IPS-18c (cell line): ENCODE results near the gene LCE4A.
"Not testable (repeated sequence)": the region's sequence is repeated elsewhere in the genome, so short reads cannot be mapped to it uniquely, and the experiment has no call there.

Experiments used
- H3K4me3 ChIP-seq: 2 replicates; pipeline ENCODE4 v1.7.0; 2013; ENCODE audit warnings: low read depth, mild to moderate bottlenecking, low read length, moderate library complexity; ENCODE audit not compliant: insufficient read depth
- H3K9me3 ChIP-seq: one replicate; pipeline ENCODE4 v1.6.1; 2013; ENCODE audit warnings: mild to moderate bottlenecking, low read length, moderate library complexity; ENCODE audit not compliant: control insufficient read depth, insufficient read depth

The LCE4A gene, protein sequence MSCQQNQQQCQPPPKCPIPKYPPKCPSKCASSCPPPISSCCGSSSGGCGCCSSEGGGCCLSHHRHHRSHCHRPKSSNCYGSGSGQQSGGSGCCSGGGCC

DNA sequence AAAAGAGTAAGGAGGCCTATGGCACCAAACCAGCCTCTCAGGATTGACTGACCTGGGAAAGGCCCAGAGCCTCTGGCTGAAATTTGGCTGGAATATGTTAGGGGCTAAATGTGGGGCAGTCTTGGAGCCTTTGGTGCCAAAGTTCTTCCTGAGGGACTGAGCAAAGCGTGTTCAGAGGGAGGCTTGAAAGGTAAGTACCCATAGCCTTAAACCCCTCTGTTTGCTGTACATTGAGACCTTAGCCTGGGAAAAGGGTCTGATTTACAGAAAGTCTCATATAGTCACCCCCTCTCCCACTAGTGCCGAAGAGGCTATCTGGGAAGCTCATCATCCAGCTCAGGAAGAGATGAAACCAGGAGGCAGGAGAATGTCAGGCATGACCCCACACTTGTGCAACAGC is at the start of gene LCE4A:
Gene LCE4A (plus strand): TSS at position 301 of the 400 bp plus-strand sequence. CDS start 916 bp downstream, outside the sequence.
- Histone ChIP-seq H3K9me3 (peaks cover 11% of the 10 kb centered on the region), H3K4me3 (no peak within 1 kb of the TSS)

DNA sequence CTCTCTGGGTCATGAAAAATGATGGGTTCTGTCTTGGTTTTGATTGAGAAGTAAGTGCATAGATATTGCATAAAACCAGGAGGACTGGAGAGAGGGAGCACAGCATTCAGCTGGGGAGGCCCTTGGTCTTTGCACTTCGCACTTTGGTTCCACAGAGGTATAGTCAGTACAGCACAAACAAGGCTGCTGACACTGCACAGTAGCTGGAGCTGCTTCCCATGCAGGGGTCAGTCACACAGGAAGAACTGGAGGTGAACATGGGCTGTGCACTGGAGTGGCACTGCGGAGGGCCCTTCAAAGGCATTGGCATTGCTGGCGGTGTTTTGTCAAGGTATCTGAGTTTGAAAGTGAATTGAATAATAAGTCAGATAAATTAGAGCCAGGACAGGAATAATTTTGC is 49.3 kb upstream of the LCE4A start:
- Histone ChIP-seq H3K9me3 (peaks cover 4% of the 10 kb centered on the region), H3K4me3 (no peak overlapping the region)

DNA sequence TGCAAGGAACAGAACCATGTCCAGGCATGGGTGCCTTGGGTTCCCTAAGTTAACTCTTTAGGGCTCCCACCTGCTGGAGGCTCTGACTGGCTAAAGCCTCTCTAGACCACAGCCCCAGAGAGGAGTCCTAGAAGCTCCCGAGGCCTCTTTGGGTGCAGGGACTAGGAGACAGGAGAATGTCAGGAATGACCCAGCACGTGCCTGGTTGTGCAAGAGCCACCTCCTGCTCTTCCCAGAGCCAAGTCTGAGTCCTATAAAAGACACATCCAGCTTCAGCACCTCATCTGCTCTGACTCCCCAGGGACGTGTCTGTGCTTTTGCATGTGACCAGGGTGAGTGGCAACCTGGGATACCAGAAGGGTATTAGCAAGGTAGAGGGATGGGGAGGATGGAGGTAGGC is 44.9 kb upstream of the LCE4A start, which contains the start of gene LCE2D:
Gene LCE2D (plus strand): TSS at position 283 of the 400 bp plus-strand sequence. CDS start 726 bp downstream, outside the sequence.
- no peak within 1 kb of the TSS; the same call in 1 of the 2 replicates for H3K4me3 ChIP-seq
- H3K9me3 ChIP-seq = peaks cover 12% of the 10 kb centered on the region

DNA sequence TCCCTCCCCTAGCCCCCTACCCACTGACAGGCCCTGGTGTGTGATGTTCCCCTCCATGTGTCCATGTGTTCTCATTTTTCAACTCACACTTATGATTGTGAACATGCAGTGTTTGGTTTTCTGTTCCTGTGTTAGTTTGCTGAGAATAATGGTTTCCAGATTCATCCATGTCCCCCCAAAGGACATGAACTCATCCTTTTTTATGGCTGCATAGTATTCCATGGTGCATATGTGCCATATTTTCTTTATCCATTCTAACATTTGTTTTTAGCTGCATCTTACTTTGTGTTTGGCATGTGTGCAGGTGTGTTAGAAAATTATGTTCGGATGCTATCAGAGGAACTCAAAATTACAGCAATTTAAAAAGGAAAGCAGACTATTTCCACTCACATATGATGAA is 41.8 kb upstream of the LCE4A start:
- not testable (repeated sequence) for H3K4me3 ChIP-seq
- peaks cover 12% of the 10 kb centered on the region for H3K9me3 ChIP-seq

DNA sequence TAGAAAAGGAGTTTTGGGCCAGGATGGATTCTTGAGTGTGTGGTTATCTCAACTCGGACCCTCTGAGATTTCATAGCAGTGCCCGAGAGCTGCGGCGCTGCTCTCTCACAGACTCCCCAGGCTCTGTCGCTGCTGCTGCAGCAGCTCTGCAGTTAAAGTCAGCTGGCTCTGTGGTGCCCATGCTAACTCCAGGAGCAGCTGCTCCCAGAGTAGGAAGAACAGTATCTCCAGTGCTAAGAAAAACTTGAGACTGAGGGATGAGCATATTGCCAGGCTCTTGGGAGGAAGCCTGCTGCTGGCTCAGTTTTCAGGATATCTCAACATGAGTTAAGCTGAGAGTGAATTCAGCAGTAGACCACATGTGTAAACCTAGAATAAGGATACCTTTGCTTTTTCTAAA is 40.3 kb upstream of the LCE4A start:
- Histone ChIP-seq H3K4me3 (no peak overlapping the region), H3K9me3 (peaks cover 12% of the 10 kb centered on the region)

DNA sequence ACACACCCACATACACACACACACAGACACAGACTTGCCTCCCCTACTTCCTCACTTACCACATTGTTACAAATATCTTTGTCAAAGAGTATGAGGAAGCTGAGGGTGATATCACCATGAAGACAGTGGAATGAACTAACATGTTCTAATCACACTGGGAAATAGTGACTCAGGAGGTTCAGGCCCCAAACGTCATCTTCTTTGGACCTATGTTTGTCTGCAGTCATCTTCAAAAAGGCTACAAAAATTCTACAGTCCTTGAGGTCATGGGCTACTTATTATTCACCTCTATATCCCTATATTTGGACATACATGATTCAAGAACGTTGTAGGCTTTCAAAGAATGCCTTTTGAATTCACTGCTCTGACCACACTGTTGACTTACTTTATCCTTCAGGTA is 34.9 kb upstream of the LCE4A start:
- peaks cover 13% of the 10 kb centered on the region for H3K9me3 ChIP-seq
- no peak overlapping the region for H3K4me3 ChIP-seq

DNA sequence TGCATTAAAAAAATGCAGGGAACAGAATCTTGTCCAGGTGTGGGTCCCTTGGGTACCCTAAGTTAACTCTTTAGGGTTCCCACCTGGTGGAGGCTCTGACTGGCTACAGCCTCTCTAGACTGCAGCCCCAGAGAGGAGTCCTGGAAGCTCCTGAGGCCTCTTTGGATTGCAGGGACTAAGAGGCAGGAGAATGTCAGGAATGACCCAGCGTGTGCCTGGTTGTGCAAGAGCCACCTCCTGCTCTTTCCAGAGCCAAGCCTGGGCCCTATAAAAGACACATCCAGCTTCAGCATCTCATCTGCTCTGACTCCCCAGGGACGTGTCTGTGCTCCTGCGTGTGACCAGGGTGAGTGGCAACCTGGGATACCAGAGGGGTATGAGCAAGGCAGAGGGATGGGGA is 33.0 kb upstream of the LCE4A start, which contains the start of gene LCE2C:
Gene LCE2C (plus strand): TSS at position 297 of the 400 bp plus-strand sequence. CDS start 737 bp downstream, outside the sequence.
- H3K4me3 ChIP-seq = not testable (repeated sequence)
- H3K9me3 ChIP-seq = peaks cover 21% of the 10 kb centered on the region

DNA sequence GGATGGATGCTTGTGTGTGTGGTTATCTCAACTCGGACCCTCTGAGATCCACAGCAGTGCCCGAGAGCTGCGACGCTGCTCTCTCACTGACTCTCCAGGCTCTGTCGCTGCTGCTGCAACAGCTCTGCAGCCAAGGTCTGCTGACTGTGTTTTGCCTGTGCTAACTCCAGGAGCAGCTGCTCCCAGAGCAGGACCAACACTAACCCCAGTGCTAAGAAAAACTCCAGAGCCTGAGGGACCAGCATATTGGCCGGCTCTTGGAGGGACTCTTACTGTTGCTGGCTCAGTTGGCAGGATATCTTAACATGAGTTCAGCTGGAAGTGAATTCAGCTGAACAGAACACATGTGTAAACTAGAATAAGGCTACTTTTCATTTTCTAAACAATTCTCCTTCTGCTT is 28.5 kb upstream of the LCE4A start:
- Histone ChIP-seq H3K4me3 (no peak overlapping the region), H3K9me3 (peaks cover 24% of the 10 kb centered on the region)

DNA sequence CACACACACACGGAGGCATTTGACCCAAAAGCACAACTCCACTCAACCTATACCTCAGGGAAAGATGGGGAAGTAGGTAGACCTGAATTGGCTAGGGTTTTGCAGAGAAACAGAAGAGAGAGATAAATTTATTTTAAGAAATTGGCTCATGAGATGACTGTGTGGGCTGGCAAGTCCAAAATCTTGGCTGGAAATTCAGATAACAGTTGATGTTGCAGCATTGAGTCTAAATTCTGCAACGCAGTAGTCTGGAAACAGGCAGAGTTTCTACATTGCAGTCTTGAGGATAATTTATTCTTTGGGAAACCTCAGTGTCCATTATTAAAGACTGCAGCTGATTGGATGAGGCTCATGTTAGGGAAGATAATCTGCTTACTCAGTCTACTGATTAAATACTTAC is 26.3 kb upstream of the LCE4A start:
- H3K9me3 ChIP-seq = peaks cover 22% of the 10 kb centered on the region
- H3K4me3 ChIP-seq = no peak overlapping the region

DNA sequence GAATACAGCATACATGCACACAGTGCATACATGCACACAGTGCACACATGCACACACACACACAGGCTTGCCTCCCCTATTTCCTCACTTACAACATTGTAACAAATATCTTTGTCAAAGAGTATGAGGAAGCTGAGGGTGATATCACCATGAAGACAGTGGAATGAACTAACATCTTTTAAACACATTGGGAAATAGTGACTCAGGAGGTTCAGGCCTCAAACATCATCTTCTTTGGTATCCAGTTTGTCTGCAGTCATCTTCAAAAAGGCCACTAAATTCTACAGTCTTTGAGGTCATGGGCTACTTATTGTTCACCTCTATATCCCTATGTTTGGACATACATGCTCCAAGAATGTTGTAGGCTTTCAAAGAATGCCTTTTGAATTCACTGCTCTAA is 24.1 kb upstream of the LCE4A start:
- H3K9me3 ChIP-seq = peaks cover 15% of the 10 kb centered on the region
- H3K4me3 ChIP-seq = no peak overlapping the region

DNA sequence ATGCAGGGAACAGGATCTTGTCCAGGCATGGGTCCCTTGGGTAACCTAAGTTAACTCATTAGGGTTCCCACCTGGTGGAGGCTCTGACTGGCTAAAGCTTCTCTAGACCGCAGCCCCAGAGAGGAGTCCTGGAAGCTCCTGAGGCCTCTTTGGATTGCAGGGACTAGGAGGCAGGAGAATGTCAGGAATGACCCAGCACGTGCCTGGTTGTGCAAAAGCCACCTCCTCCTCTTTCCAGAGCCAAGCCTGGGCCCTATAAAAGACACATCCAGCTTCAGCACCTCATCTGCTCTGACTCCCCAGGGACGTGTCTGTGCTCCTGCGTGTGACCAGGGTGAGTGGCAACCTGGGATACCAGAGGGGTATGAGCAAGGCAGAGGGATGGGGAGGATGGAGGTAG is 22.1 kb upstream of the LCE4A start, which contains the start of gene LCE2B:
Gene LCE2B (plus strand): TSS at position 301 of the 400 bp plus-strand sequence. CDS start 721 bp downstream, outside the sequence.
- not testable (repeated sequence) for H3K9me3 ChIP-seq

DNA sequence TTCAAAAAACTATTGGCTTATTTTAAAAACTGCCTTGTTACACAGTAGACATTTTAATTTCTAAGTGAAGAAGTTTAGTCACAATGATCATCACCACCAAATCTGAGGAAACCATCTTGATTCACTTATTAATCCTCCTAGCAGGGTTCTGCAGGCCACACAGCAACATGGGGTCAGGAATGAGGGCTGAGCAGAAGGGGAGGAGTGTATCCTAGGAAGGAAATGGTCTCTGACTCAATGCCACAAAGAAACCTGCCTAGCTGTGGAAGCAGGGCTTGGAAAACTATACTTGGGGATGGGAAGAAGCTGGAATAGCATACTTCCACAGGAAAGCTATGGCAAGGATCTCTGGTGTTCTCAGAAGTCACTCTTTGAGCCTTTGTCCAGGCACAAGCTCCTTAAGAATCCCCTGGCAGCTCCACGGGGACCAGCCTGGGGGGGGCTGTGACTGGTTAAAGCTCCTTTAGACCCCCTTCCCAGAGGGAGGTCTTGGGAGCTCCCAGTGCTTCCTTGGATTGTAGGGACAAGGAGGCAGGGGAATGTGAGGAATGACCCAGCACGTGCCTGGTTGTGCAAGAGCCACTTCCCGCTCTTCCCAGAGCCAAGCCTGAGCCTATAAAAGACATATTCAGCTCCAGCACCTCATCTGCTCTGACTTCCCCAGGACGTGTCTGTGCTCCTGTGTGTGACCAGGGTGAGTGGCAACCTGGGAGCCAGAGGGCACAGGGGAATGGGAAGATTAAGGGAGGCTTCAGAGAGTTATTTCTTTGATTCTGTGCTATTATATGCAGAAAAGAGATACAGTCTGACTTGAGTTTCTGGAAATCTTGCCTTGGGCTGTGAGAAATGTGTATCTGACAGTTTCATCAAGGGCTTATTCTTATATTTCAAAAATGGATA is 10.0 kb upstream of the LCE4A start, which contains the start of gene LCE2A:
Gene LCE2A (plus strand): TSS at position 645 of the 900 bp plus-strand sequence. CDS start 557 bp downstream, outside the sequence.
- peaks cover 10% of the 10 kb centered on the region for H3K9me3 ChIP-seq
- H3K4me3 ChIP-seq = no peak within 1 kb of the TSS

More for the DNA sequence above, 22.1 kb upstream of the LCE4A start, which contains the start of gene LCE2B:
- not testable (repeated sequence) for H3K4me3 ChIP-seq

DNA sequence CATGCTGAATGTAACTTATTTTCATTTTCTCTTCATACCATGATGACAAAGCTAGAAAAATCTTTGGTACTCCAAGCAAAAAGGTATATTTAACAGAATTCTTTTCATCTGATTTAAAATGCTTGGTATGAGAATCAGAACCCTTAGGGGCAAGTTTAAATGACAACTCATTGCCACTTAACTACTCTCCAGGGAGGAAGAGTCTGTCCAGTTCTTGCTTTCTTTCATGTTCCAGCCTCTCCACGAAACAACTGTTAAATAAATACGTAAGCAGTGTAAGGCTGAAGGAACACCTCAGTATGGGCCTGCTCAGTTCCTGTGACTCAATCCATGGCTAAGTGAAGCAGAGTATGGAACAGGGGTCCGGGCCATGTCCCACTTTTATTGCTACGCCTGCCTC is 8.2 kb upstream of the LCE4A start:
- Histone ChIP-seq H3K9me3 (peaks cover 10% of the 10 kb centered on the region), H3K4me3 (no peak overlapping the region)

DNA sequence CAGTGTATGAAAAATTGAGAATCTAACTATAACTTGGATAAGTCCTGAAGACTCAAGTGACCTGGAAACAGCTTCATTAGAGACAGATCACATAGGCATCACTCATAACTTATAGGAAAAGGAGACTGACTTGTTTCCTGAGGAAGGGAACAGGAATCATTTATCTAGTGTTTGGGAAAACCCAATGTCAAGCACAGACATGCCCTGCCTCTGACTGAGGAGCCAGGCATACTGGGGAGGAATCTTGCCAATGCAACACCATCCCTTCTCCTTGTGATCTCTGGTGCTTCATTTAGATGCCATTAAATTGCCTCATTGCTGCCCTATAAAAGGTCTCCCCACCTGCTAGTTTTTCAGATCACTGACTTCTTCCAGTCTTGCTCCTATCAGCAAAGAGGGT is 10.3 kb downstream of the LCE4A start:
- Histone ChIP-seq H3K9me3 (peaks cover 7% of the 10 kb centered on the region), H3K4me3 (no peak overlapping the region)

DNA sequence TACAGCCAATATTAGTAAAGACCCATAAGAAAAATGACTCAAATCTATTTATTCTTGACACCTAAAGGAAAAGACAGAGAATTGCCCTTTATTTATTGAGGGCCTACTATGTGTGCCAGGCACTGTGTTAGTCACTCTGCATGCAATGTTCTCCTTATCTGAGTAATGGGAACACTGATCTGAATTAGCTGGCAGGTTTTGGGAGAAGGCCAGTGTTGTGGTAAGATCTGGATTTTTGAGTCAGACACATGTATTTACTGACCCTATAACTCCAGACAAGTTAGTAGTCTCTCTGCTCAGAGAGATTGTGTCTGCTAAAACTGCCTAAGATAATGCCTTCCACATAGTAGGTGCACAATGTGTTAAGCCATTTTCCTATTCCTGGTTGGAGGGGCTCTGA is 17.3 kb downstream of the LCE4A start:
- Histone ChIP-seq H3K4me3 (no peak overlapping the region), H3K9me3 (no peaks in the 10 kb centered on the region)

DNA sequence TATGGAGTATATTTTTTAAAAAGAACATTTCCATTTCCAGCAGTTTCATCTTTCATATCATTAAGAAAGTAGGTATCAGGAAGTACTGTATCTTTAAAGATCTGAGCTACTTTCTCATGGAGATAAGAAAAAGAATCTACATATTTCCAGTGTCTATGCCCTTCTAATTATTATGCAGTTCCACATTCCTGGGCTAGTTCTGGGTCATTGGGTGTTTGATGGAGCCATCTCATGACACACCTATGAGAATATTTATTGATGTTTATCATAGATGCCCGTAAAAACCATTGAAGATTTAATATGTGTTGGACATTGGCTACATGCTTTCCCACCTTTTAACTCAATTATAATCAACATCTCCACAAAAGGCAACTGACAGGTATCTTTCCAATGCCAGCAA is 21.0 kb downstream of the LCE4A start:
- no peak overlapping the region for H3K4me3 ChIP-seq
- peaks cover 8% of the 10 kb centered on the region for H3K9me3 ChIP-seq

DNA sequence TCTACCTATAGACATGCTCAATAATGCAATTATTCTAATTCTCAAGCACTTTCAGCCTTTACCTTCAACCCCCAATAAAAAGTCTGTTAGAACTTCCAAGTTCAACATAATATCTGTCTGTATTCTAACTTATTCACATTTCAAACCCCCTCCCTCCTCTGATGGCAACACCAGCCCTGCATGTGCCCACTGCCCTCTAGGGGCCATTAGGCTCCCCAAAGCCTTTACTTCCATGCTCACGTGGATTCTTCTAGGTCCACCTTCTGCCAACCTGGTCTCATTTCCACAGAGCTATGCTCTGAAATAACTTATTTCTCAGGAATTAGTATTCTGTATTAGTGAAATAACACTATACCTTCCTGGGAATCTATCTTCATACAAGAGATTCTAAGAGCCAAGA is 27.7 kb downstream of the LCE4A start:
- peaks cover 4% of the 10 kb centered on the region for H3K9me3 ChIP-seq

DNA sequence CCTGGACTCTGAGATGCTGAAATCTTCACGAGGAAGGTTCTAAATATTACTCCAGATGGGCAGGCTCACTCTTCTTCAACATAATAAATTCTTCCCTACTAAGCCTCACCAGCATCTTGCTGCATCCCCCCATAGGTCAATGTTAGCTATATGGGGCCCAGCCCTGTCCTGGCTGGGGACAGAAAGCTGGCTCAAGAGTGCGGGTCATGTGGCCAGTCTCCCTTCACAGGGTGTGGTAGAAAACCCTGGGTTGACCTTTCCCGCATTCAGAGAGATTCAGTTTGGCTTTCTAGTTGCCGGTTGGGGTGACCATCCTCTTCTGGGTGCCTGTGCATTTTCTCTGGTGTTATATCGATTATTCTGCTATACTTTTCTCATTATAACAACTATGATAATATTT is 30.0 kb downstream of the LCE4A start:
- Histone ChIP-seq H3K9me3 (no peaks in the 10 kb centered on the region), H3K4me3 (no peak overlapping the region)

More for the DNA sequence above, 27.7 kb downstream of the LCE4A start:
- no peak overlapping the region for H3K4me3 ChIP-seq
